Measurements from ENCODE around the gene MDP1.

- TF ChIP-seq CTCF (optimal IDR thresholded peaks at IDR 0.05 in 1 of 3, IDR thresholded peaks at IDR 0.05 in 1 of 3, conservative IDR thresholded peaks at IDR 0.05 in 1 of 3; ENCODE audit: extremely low read depth in 1 of 3, insufficient read depth in 2 of 3, low read length in 3 of 3) (no peak), EZH2 (IDR thresholded peaks at IDR 0.05; ENCODE audit: low read length) (no peak)
These were observed 21.5 kb downstream of the MDP1 start for GRCh38 chr14:24194186-24194872.
